HCT116 (cell line): ENCODE data around the gene MBD5.

ENCODE experiments used
- CTCF ChIP-seq, 3 experiments: fragments of 200-600 bp in 1 of 3; sonication (generic) in 1 of 3; IDR thresholded peaks in 2 of 3; conservative IDR thresholded peaks in 1 of 3; 2 replicates each; pipeline ENCODE4 v1.5.1; 2012 to 2017; ENCODE audit warnings: low read depth in 2 of 3, low read length in 2 of 3, antibody characterized with exemption in 1 of 3, borderline replicate concordance in 1 of 3, control low read depth in 1 of 3, mild to moderate bottlenecking in 1 of 3, mixed read lengths in 1 of 3, mixed run types in 1 of 3, moderate library complexity in 1 of 3; ENCODE audit not compliant: insufficient read depth in 1 of 3
- POLR2AphosphoS5 ChIP-seq: IDR thresholded peaks from 2 replicates; pipeline ENCODE4 v1.6.1; 2011; ENCODE audit warnings: mild to moderate bottlenecking, low read depth, low read length, moderate library complexity
- REST ChIP-seq: IDR thresholded peaks from 2 replicates; pipeline ENCODE4 v1.6.1; 2012; ENCODE audit warnings: low read depth

GRCh38 chr2:148253685-148254084 is 232.8 kb downstream of the MBD5 start:
- TF ChIP-seq REST, result no peak
- no peak for TF ChIP-seq CTCF (IDR thresholded peaks at IDR 0.05 in 2 of 3, conservative IDR thresholded peaks at IDR 0.05 in 1 of 3; ENCODE audit: borderline replicate concordance in 1 of 3, insufficient read depth in 1 of 3, low read depth in 2 of 3, low read length in 2 of 3)
- TF ChIP-seq POLR2AphosphoS5, result no peak
